Measurements from ENCODE around the gene TMEM191C.
"Not testable (repeated sequence)": the region's sequence is repeated elsewhere in the genome, so short reads cannot be mapped to it uniquely, and the experiment has no call there.

The TMEM191C gene
- long read RNA-seq, partial matches to known transcripts = 2 of 3 reads
- long read RNA-seq, other reads (novel, unspliced or antisense) = 1 of 3 reads

- H3K27ac ChIP-seq (replicated peaks); DNase-seq (ENCODE audit: low read depth in 1 of 2, low spot score in 1 of 2); H3K27me3 ChIP-seq (ENCODE audit: insufficient read depth, poor library complexity, severe bottlenecking): not testable (repeated sequence)
- H3K4me3 ChIP-seq (replicated peaks; ENCODE audit: insufficient read depth, low read length) = peak within 1 kb of the TSS; percentile 38
Observed at GRCh38 chr22:21467337-21468193, at the start of gene TMEM191C. Gene TMEM191C (plus strand): TSS chr22:21467387. CDS start chr22:21467460, 73 bp downstream.

DNA sequence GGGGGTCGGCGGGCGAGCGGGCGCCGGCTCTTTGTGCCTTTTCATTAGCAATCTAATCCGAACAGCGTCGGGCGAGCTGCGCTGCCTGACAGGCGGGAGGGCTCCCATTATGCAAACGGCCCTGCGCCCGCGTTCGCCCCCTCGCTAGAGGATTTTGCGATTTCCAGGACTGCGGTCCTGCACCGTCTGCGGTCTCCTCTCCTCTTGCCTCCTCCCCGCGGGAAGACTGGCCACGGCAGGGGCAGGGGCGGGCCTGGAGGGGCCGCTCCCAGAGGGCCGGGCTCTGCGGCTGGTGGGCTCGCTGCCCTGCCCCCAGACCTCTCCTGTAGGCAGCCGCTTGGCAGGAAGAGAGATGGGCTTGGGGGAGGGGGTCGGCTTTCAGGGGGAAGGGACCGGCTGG, 49.3 kb upstream of the TMEM191C start:
- not testable (repeated sequence) for H3K27ac ChIP-seq (replicated peaks); H3K27me3 ChIP-seq (ENCODE audit: insufficient read depth, poor library complexity, severe bottlenecking)
- H3K4me3 ChIP-seq (replicated peaks; ENCODE audit: insufficient read depth, low read length) = peak overlapping the region; percentile 45
- DNase-seq (ENCODE audit: low read depth in 1 of 2, low spot score in 1 of 2) = peak in 1 of 2 experiments; percentile 12

DNA sequence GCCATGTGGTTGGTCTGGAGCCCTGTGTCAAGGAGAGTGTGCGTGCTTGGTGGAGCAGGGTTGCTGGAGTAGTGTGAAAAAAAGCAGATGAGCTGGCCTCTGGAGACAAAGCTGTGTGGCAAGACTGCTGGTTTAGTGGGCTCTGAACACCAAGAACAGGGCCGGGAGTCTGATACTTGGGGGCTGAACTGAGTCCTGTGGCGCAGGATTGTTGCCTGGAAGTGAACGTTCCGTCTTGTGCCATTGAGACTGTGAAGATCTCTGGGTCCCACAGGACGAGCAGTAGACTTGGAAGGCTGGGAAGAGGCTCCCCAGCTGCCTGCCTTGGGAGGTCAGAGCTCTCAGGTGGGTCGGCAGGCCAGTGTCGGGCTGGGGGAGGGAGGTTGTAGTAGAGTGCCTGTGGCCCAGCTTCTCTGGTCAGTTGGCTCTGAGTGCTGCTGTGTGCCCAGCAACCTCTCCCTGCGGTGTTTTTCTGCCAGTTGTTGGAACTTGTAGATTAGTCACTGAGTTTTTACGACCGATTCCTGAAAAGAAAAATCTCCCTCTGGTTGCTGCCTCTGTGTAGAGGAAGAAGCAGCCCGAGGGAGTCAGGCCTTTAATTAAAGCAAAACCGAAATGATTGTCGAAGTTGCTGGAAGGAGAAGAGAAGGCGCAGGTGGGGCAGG, 48.1 kb upstream of the TMEM191C start:
- H3K4me3 ChIP-seq (replicated peaks; ENCODE audit: insufficient read depth, low read length); DNase-seq (ENCODE audit: low read depth in 1 of 2, low spot score in 1 of 2); H3K27ac ChIP-seq (replicated peaks); H3K27me3 ChIP-seq (ENCODE audit: insufficient read depth, poor library complexity, severe bottlenecking): not testable (repeated sequence)

GRCh38 chr22:21420180-21420763, 46.9 kb upstream of the TMEM191C start:
- H3K27ac ChIP-seq (replicated peaks); DNase-seq (ENCODE audit: low read depth in 1 of 2, low spot score in 1 of 2); H3K4me3 ChIP-seq (replicated peaks; ENCODE audit: insufficient read depth, low read length); H3K27me3 ChIP-seq (ENCODE audit: insufficient read depth, poor library complexity, severe bottlenecking): not testable (repeated sequence)

- H3K4me3 ChIP-seq (replicated peaks; ENCODE audit: insufficient read depth, low read length); H3K27ac ChIP-seq (replicated peaks); H3K27me3 ChIP-seq (ENCODE audit: insufficient read depth, poor library complexity, severe bottlenecking): not testable (repeated sequence)
- DNase-seq (ENCODE audit: low read depth in 1 of 2, low spot score in 1 of 2) = peak in 1 of 2 experiments; percentile 0
Observed at GRCh38 chr22:21424084-21424709, 43.0 kb upstream of the TMEM191C start.

DNA sequence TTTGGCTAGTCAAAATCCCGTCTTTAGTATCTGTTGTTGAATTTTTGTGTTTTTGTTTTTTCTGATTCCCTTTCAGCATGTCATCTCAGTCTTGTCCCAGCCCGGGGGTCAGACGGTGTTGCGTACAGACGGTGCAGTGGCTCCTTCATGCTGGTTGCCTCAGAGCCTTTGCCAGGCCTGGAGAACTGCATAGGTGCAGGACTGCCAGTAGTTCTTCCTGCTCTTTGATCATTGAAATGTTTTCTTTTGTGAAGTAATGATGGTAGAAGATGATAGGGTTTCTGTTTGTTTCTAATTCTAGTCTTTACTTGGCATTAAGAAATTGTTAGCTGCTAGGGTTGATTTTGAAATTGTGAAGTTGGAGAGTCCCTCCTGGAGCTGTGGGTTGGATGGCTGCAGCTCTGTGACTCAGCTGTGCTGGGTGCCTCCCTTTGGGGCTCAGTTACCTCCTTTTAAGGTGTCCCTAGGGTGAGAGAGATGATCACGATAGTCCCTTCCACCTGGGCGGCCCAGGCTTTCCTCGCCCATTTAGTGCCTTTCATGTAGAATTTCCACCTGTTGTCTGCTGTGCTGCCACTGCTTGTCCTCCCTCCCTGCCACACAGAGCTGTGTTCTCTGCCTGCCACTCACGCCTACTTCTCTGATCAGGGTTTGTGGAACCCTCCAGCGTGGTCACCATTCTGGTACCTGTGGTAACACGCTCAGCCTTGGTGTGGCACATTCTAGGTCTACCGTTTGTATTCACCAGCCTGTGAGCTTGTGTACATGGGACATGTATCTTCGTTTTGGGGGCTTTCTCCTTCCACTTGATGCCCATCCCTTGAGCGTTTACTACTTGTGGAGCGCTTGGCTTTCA, 32.6 kb upstream of the TMEM191C start:
- H3K27me3 ChIP-seq (ENCODE audit: insufficient read depth, poor library complexity, severe bottlenecking); H3K27ac ChIP-seq (replicated peaks); DNase-seq (ENCODE audit: low read depth in 1 of 2, low spot score in 1 of 2); H3K4me3 ChIP-seq (replicated peaks; ENCODE audit: insufficient read depth, low read length): not testable (repeated sequence)

DNA sequence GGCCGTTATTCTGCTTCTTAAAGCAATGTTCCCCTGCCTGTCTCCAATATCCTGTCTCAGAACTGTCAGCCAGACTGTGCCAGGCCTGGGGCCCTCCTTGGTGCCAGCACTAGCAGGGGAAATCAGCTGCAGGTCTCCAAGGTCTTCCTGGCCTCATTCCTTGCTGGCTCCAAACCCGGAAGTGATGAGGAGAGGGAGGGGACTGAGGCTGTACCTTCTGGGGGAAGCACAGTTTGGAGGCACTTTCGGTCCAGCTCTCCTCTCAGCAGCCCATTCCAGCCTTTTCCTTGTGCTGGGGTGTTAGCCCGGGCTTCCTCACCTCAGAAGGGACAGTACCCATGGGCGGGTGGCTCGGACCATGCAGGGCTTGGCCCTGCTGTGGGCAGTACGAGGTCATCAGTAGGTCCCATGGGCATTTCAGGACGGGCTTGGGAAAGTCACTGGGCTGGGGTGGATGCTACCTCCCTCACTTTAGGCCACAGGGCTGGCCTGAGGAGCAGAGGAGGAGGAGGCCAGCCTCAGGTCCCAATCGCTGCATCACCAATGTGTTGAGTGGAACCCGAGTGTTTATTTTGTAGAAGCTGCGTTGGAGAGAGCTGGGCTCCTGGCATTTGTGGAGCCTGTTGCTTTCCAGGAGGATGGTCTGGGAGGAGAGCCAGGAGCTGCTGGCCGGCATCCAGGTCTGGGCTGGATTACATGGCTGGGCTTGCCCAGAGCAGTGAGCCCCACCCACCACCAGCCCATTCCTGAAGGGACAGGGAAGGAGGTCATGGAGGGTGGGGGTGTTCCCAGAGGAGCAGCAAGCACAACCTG, 31.0 kb upstream of the TMEM191C start:
- not testable (repeated sequence) for H3K27me3 ChIP-seq (ENCODE audit: insufficient read depth, poor library complexity, severe bottlenecking); H3K4me3 ChIP-seq (replicated peaks; ENCODE audit: insufficient read depth, low read length); H3K27ac ChIP-seq (replicated peaks); DNase-seq (ENCODE audit: low read depth in 1 of 2, low spot score in 1 of 2)

- H3K4me3 ChIP-seq (replicated peaks; ENCODE audit: insufficient read depth, low read length); DNase-seq (ENCODE audit: low read depth in 1 of 2, low spot score in 1 of 2); H3K27me3 ChIP-seq (ENCODE audit: insufficient read depth, poor library complexity, severe bottlenecking); H3K27ac ChIP-seq (replicated peaks): not testable (repeated sequence)
Observed at GRCh38 chr22:21438013-21438412, 29.2 kb upstream of the TMEM191C start.

DNA sequence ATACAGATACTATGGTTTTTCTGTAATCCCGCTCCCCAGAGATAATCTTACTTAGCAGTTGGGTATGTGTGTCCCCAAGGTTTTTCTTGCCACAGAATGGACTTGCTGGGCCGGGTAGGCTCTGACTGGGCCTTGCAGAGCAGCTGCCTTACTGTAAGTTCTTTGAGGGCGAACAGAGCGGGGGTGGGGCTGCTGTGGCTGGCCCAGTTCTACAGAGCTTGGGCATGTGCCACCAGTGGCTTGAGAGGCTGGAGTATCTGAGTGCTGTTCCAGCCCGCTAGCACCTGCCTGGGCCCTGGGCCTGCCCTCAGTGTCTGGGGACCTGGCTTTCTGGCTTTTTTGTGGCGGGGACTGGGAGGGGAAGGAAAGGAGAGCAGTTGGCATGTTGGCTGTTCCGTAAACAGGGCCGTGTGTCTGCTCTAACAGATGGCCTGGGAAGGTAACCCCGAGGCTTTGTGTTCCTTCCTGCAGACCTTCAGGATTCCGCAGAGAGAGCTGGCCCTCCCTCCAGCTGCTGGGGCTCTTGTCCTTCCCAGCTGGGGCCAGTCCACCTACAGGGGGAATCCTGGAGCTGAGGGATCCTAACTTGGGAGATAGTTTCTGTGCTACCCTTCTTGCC, 27.1 kb upstream of the TMEM191C start:
- H3K4me3 ChIP-seq (replicated peaks; ENCODE audit: insufficient read depth, low read length); H3K27ac ChIP-seq (replicated peaks); H3K27me3 ChIP-seq (ENCODE audit: insufficient read depth, poor library complexity, severe bottlenecking); DNase-seq (ENCODE audit: low read depth in 1 of 2, low spot score in 1 of 2): not testable (repeated sequence)

DNA sequence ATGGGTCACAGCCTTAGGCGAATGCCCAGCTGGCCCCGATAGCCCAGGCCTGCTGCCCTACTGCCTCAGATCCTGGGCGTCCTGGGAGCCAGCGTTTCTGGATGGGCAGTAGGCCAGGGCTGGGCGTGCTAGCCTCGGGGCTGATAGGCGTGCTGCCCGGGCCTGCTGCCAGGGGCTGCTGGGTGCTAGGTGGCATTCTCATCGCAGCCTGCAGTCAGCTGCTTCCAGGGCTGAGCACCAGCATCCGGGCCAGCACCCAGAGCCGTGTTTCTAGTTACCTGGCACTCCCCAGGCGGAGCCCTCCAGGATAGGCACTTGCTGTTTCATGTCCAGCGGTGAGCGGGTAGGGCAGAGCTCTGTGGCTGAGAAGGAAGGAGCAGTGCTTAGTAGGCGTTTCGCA, 26.5 kb upstream of the TMEM191C start:
- not testable (repeated sequence) for H3K4me3 ChIP-seq (replicated peaks; ENCODE audit: insufficient read depth, low read length); DNase-seq (ENCODE audit: low read depth in 1 of 2, low spot score in 1 of 2); H3K27ac ChIP-seq (replicated peaks); H3K27me3 ChIP-seq (ENCODE audit: insufficient read depth, poor library complexity, severe bottlenecking)

DNA sequence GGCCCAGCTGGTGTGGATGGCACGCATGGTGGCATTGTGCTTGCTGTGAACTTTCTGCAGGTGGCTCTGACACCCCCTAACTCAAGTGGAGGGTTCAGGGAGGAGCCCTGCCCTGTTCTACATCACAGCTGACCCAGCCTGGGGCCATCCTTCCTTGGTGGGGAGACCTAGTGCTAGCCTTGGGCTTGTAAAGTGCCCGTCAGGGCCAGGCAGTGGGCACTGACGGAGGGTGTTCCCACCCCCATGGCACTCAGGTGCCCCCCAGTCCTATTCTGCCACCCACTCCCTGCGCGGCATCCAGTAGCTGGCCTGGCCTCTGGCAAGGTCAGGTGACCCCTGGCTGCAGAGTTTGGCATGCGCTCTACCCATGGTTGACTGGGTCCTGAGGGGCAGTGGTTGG, 26.0 kb upstream of the TMEM191C start:
- not testable (repeated sequence) for H3K4me3 ChIP-seq (replicated peaks; ENCODE audit: insufficient read depth, low read length); H3K27me3 ChIP-seq (ENCODE audit: insufficient read depth, poor library complexity, severe bottlenecking); DNase-seq (ENCODE audit: low read depth in 1 of 2, low spot score in 1 of 2); H3K27ac ChIP-seq (replicated peaks)

GRCh38 chr22:21442123-21442522, 25.1 kb upstream of the TMEM191C start:
- not testable (repeated sequence) for DNase-seq (ENCODE audit: low read depth in 1 of 2, low spot score in 1 of 2); H3K27me3 ChIP-seq (ENCODE audit: insufficient read depth, poor library complexity, severe bottlenecking); H3K27ac ChIP-seq (replicated peaks); H3K4me3 ChIP-seq (replicated peaks; ENCODE audit: insufficient read depth, low read length)

DNA sequence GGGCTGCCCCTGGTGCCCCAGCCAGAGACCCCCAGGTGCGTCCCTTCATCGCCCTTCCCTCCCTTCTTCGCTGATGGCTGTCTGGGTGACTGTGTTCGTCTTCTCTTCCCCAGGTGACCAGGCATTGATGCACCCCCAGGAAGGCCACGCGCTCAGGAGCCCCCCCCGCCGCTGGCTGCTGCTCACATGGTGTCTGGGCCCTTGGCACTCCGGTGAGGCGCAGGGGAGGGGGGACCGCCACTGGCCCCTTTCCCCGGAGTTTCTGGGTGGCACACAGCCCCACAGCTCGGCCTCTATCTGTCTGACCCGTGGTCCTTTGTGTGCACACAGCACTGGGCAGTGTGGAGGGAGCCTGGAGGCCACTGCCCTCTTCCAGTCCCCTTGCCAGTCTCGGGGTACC, 24.5 kb upstream of the TMEM191C start:
- not testable (repeated sequence) for H3K27ac ChIP-seq (replicated peaks); H3K27me3 ChIP-seq (ENCODE audit: insufficient read depth, poor library complexity, severe bottlenecking); DNase-seq (ENCODE audit: low read depth in 1 of 2, low spot score in 1 of 2); H3K4me3 ChIP-seq (replicated peaks; ENCODE audit: insufficient read depth, low read length)

All from HL-60 (cell line).